MM.1S (cell line): Measurements from ENCODE around the gene CPT1A.

Experiments
- DNase-seq: peaks from one replicate; pipeline ENCODE4 v3.0.0-alpha.2; 2015
- H2AFZ ChIP-seq: fragments of 300-600 bp; sonication (generic); 2 replicates; pipeline ENCODE4 v1.6.0; 2016; ENCODE audit warnings: antibody characterized with exemption, low read length
- H3F3A ChIP-seq: fragments of 300-600 bp; sonication (generic); 2 replicates; pipeline ENCODE4 v1.6.1; 2016; ENCODE audit warnings: mild to moderate bottlenecking, antibody characterized with exemption, low read length, moderate library complexity, mixed read lengths; ENCODE audit not compliant: insufficient read depth
- H3K27ac ChIP-seq: fragments of 300-600 bp; sonication (generic); 2 replicates; pipeline ENCODE4 v1.5.1; 2016; ENCODE audit warnings: mild to moderate bottlenecking, low read length
- H3K27me3 ChIP-seq: fragments of 300-600 bp; sonication (generic); replicated peaks from 2 replicates; pipeline ENCODE4 v1.6.0; 2016; ENCODE audit warnings: low read length; ENCODE audit not compliant: insufficient read depth
- H3K36me3 ChIP-seq: fragments of 300-600 bp; sonication (generic); replicated peaks from 2 replicates; pipeline ENCODE4 v1.6.1; 2016; ENCODE audit warnings: mild to moderate bottlenecking, low read length, mixed read lengths; ENCODE audit not compliant: insufficient read depth
- H3K4me1 ChIP-seq: fragments of 300-600 bp; sonication (generic); 2 replicates; pipeline ENCODE4 v1.6.1; 2016; ENCODE audit warnings: low read length, mixed read lengths
- H3K4me2 ChIP-seq: fragments of 300-600 bp; sonication (generic); 2 replicates; pipeline ENCODE4 v1.6.0; 2016; ENCODE audit warnings: low read depth, low read length
- H3K4me3 ChIP-seq: fragments of 300-600 bp; sonication (generic); 2 replicates; pipeline ENCODE4 v1.5.1; 2016; ENCODE audit warnings: low read length, mixed read lengths
- H3K79me2 ChIP-seq: fragments of 300-600 bp; sonication (generic); 2 replicates; pipeline ENCODE4 v1.6.1; 2016; ENCODE audit warnings: mixed run types, low read length, mixed read lengths
- H3K9ac ChIP-seq: fragments of 300-600 bp; sonication (generic); 2 replicates; pipeline ENCODE4 v1.6.1; 2016; ENCODE audit warnings: low read length, mixed read lengths
- H3K9me2 ChIP-seq: fragments of 300-600 bp; sonication (generic); replicated peaks from 2 replicates; pipeline ENCODE4 v1.6.1; 2016; ENCODE audit warnings: mild to moderate bottlenecking, low read length, mixed read lengths; ENCODE audit not compliant: insufficient read depth
- H3K9me3 ChIP-seq: fragments of 300-600 bp; sonication (generic); replicated peaks from 2 replicates; pipeline ENCODE4 v1.6.1; 2016; ENCODE audit warnings: mild to moderate bottlenecking, low read length, mixed read lengths; ENCODE audit not compliant: insufficient read depth
- H4K20me1 ChIP-seq: fragments of 300-600 bp; sonication (generic); 2 replicates; pipeline ENCODE4 v1.6.1; 2016; ENCODE audit warnings: mild to moderate bottlenecking, low read length, moderate library complexity, mixed read lengths; ENCODE audit not compliant: insufficient read depth
- CTCF ChIP-seq: fragments of 300-600 bp; sonication (generic); IDR thresholded peaks from 2 replicates; pipeline ENCODE4 v1.5.1; 2016; ENCODE audit warnings: antibody characterized with exemption, low read length, mixed read lengths
- EZH2 ChIP-seq: fragments of 300-600 bp; sonication (generic); optimal IDR thresholded peaks from 2 replicates; pipeline ENCODE3; 2017; ENCODE audit warnings: low read depth, mild to moderate bottlenecking, antibody characterized with exemption, low read length, mixed read lengths
- EZH2phosphoT487 ChIP-seq: fragments of 300-600 bp; sonication (generic); IDR thresholded peaks from 2 replicates; pipeline ENCODE4 v1.6.1; 2018; ENCODE audit warnings: antibody characterized with exemption, low read length

The CPT1A gene

GRCh38 chr11:68827733-68828132, 14.0 kb downstream of the CPT1A start:
- Histone ChIP-seq H4K20me1 (no peaks in the 10 kb centered on the region), H3F3A (0 out of 2 replicates have a peak, but pooled peaks cover 3% of the 10 kb centered on the region), H3K9me3 (no peaks in the 10 kb centered on the region), H3K27me3 (no peaks in the 10 kb centered on the region), H3K4me1 (peaks cover 12% of the 10 kb centered on the region), H3K36me3 (no peaks in the 10 kb centered on the region), H3K4me2 (no peak overlapping the region), H3K9ac (no peak overlapping the region), H2AFZ (no peak overlapping the region), H3K4me3 (no peak overlapping the region), H3K79me2 (peaks cover 93% of the 10 kb centered on the region), H3K9me2 (no peaks in the 10 kb centered on the region), H3K27ac (no peak overlapping the region)
- DNase-seq = no peak
- no peak for TF ChIP-seq CTCF
- no peak for TF ChIP-seq EZH2
- no peak for TF ChIP-seq EZH2phosphoT487

GRCh38 chr11:68826726-68827125, 15.0 kb downstream of the CPT1A start:
- no peak for DNase-seq
- H3K9me3 ChIP-seq = no peaks in the 10 kb centered on the region
- H3K4me1 ChIP-seq = peaks cover 12% of the 10 kb centered on the region
- 0 out of 2 replicates have a peak, but pooled peaks cover 3% of the 10 kb centered on the region for H3F3A ChIP-seq
- H3K27ac ChIP-seq = no peak overlapping the region
- TF ChIP-seq EZH2phosphoT487 = no peak
- TF ChIP-seq EZH2 = no peak
- TF ChIP-seq CTCF = no peak
- no peak overlapping the region for H3K4me3 ChIP-seq
- H3K27me3 ChIP-seq = no peaks in the 10 kb centered on the region
- no peaks in the 10 kb centered on the region for H4K20me1 ChIP-seq
- H3K9ac ChIP-seq = no peak overlapping the region
- H2AFZ ChIP-seq = no peak overlapping the region
- no peaks in the 10 kb centered on the region for H3K9me2 ChIP-seq
- peaks cover 93% of the 10 kb centered on the region for H3K79me2 ChIP-seq
- no peaks in the 10 kb centered on the region for H3K36me3 ChIP-seq
- H3K4me2 ChIP-seq = no peak overlapping the region

GRCh38 chr11:68825571-68825970, 16.1 kb downstream of the CPT1A start:
- Histone ChIP-seq H4K20me1 (no peaks in the 10 kb centered on the region), H2AFZ (0 out of 2 replicates have a peak overlapping the region, but pooled peaks have one; percentile 5), H3K79me2 (peaks cover 89% of the 10 kb centered on the region), H3K4me1 (peaks cover 12% of the 10 kb centered on the region), H3F3A (0 out of 2 replicates have a peak, but pooled peaks cover 3% of the 10 kb centered on the region), H3K27ac (peak overlapping the region; percentile 41; the same call in 1 of the 2 replicates), H3K4me2 (peak overlapping the region; percentile 59; the same call in 1 of the 2 replicates), H3K36me3 (no peaks in the 10 kb centered on the region), H3K4me3 (no peak overlapping the region), H3K27me3 (no peaks in the 10 kb centered on the region), H3K9ac (peak overlapping the region; percentile 1; the same call in 1 of the 2 replicates), H3K9me2 (no peaks in the 10 kb centered on the region), H3K9me3 (no peaks in the 10 kb centered on the region)
- DNase-seq = peak; percentile 79
- TF ChIP-seq CTCF (peak; percentile 49), EZH2 (no peak), EZH2phosphoT487 (no peak)
